Osteoblast (primary cell): Measurements from ENCODE around the gene BDNF. TPM values are rescaled to one million over a fixed set of nuclear protein-coding genes. Genes with fewer than 3 reads are reported as not detected.

Source experiments
- DNase-seq: peaks from one replicate; pipeline ENCODE4 v3.0.0; 2011; ENCODE audit warnings: low spot score, mixed read lengths; ENCODE audit not compliant: insufficient read length; ENCODE audit errors: missing footprints
- H2AFZ ChIP-seq: 2 replicates; pipeline ENCODE4 v1.6.0; 2011; ENCODE audit warnings: mild to moderate bottlenecking, low read length
- H3K27ac ChIP-seq: 2 replicates; pipeline ENCODE4 v1.5.1; 2011; ENCODE audit warnings: mild to moderate bottlenecking, low read depth, low read length, moderate library complexity
- H3K27me3 ChIP-seq: 2 replicates; pipeline ENCODE4 v1.6.0; 2012; ENCODE audit warnings: mild to moderate bottlenecking, control low read depth, inconsistent platforms, low read length, moderate library complexity; ENCODE audit not compliant: insufficient read depth
- H3K36me3 ChIP-seq: 2 replicates; pipeline ENCODE4 v1.5.1; 2011; ENCODE audit warnings: mild to moderate bottlenecking, low read length, control low read depth, moderate library complexity; ENCODE audit not compliant: insufficient read depth
- H3K4me1 ChIP-seq: 2 replicates; pipeline ENCODE4 v1.5.1; 2011; ENCODE audit warnings: mild to moderate bottlenecking, low read length, control low read depth, moderate library complexity; ENCODE audit not compliant: insufficient read depth
- H3K4me2 ChIP-seq: 2 replicates; pipeline ENCODE4 v1.6.0; 2011; ENCODE audit warnings: mild to moderate bottlenecking, low read length; ENCODE audit not compliant: insufficient read depth
- H3K4me3 ChIP-seq: fragments of 200-600 bp; sonication (generic); 3 replicates; pipeline ENCODE4 v1.5.1; 2012; ENCODE audit warnings: mild to moderate bottlenecking, low read length, inconsistent platforms; ENCODE audit not compliant: insufficient read depth
- H3K79me2 ChIP-seq: 2 replicates; pipeline ENCODE4 v1.6.0; 2012; ENCODE audit warnings: mild to moderate bottlenecking, low read length, control low read depth, inconsistent platforms; ENCODE audit not compliant: insufficient read depth
- H3K9me3 ChIP-seq: 2 replicates; pipeline ENCODE4 v1.5.1; 2011; ENCODE audit warnings: low read depth, low read length, control low read depth
- H4K20me1 ChIP-seq: 2 replicates; pipeline ENCODE4 v1.6.0; 2012; ENCODE audit warnings: mild to moderate bottlenecking, low read length, control low read depth; ENCODE audit not compliant: insufficient read depth
- CTCF ChIP-seq: IDR thresholded peaks from 2 replicates; pipeline ENCODE4 v1.5.1; 2011; ENCODE audit warnings: mild to moderate bottlenecking, low read depth, low read length, moderate library complexity; ENCODE audit errors: extremely low read depth
- total RNA-seq: library from RNA; depleted of rRNA; stranded (reverse); fragments of >200 nt; gene quantifications from 2 replicates; pipeline ENCODE4 v1.2.3, GENCODE V29; 2012

BDNF gene
- total RNA-seq, 1 donor: 6.9 TPM

GRCh38 chr11:27622541-27623300 lies 77.5 kb downstream of the BDNF start:
- Histone ChIP-seq H3K9me3 (no peaks in the 10 kb centered on the region), H4K20me1 (no peaks in the 10 kb centered on the region), H3K4me1 (peaks cover 10% of the 10 kb centered on the region), H3K36me3 (no peaks in the 10 kb centered on the region), H3K27ac (no peak overlapping the region), H2AFZ (no peak overlapping the region), H3K4me2 (no peak overlapping the region), H3K79me2 (no peaks in the 10 kb centered on the region), H3K27me3 (no peaks in the 10 kb centered on the region), H3K4me3 (no peak overlapping the region)
- no peak for DNase-seq
- no peak for TF ChIP-seq CTCF

GRCh38 chr11:27621405-27622161 lies 78.7 kb downstream of the BDNF start:
- no peak overlapping the region for H3K4me3 ChIP-seq
- TF ChIP-seq CTCF: no peak

GRCh38 chr11:27619763-27620335 lies 80.4 kb downstream of the BDNF start:
- no peak overlapping the region for H3K4me2 ChIP-seq
- no peak overlapping the region for H3K27ac ChIP-seq
- H4K20me1 ChIP-seq: no peaks in the 10 kb centered on the region
- H3K79me2 ChIP-seq: no peaks in the 10 kb centered on the region
- no peaks in the 10 kb centered on the region for H3K9me3 ChIP-seq
- DNase-seq: no peak
- TF ChIP-seq CTCF: no peak
- H3K4me1 ChIP-seq: peaks cover 10% of the 10 kb centered on the region
- no peak overlapping the region for H2AFZ ChIP-seq
- H3K4me3 ChIP-seq: no peak overlapping the region
- no peaks in the 10 kb centered on the region for H3K36me3 ChIP-seq
- H3K27me3 ChIP-seq: no peaks in the 10 kb centered on the region

More at GRCh38 chr11:27621405-27622161, 78.7 kb downstream of the BDNF start:
- Histone ChIP-seq H4K20me1 (no peaks in the 10 kb centered on the region), H3K27me3 (no peaks in the 10 kb centered on the region), H3K27ac (no peak overlapping the region), H3K36me3 (no peaks in the 10 kb centered on the region), H3K4me2 (no peak overlapping the region), H3K4me1 (peaks cover 10% of the 10 kb centered on the region), H3K9me3 (no peaks in the 10 kb centered on the region), H3K79me2 (no peaks in the 10 kb centered on the region), H2AFZ (no peak overlapping the region)
- peak; percentile 8 for DNase-seq
